ACC112 (cell line): ENCODE data around the gene ADARB1.

ENCODE experiments used
- H2AFZ ChIP-seq: fragments of 200-600 bp; sonication (generic); one replicate; pipeline ENCODE4 v1.6.0; 2017; ENCODE audit warnings: antibody characterized with exemption, low read length; ENCODE audit not compliant: unreplicated experiment
- H3K27ac ChIP-seq: fragments of 200-600 bp; sonication (generic); 2 replicates; pipeline ENCODE4 v1.5.1; 2014; ENCODE audit warnings: low read depth, mild to moderate bottlenecking, antibody characterized with exemption, low read length, moderate library complexity
- H3K27me3 ChIP-seq: fragments of 200-600 bp; sonication (generic); 2 replicates; pipeline ENCODE4 v1.6.1; 2014; ENCODE audit warnings: mild to moderate bottlenecking, antibody characterized with exemption, low read length, moderate library complexity, mixed read lengths; ENCODE audit not compliant: insufficient read depth
- H3K36me3 ChIP-seq: fragments of 200-600 bp; sonication (generic); 2 replicates; pipeline ENCODE4 v1.6.1; 2016; ENCODE audit warnings: mild to moderate bottlenecking, antibody characterized with exemption, low read length, moderate library complexity, mixed read lengths; ENCODE audit not compliant: insufficient read depth
- H3K4me1 ChIP-seq: fragments of 200-600 bp; sonication (generic); one replicate; pipeline ENCODE4 v1.6.1; 2016; ENCODE audit warnings: low read length, mixed read lengths; ENCODE audit not compliant: insufficient read depth, unreplicated experiment, control insufficient read depth
- H3K4me3 ChIP-seq: fragments of 200-600 bp; sonication (generic); 2 replicates; pipeline ENCODE4 v1.5.1; 2014; ENCODE audit warnings: mild to moderate bottlenecking, low read depth, low read length
- H3K79me2 ChIP-seq: fragments of 200-600 bp; sonication (generic); one replicate; pipeline ENCODE4 v1.6.0; 2016; ENCODE audit warnings: low read length; ENCODE audit not compliant: control insufficient read depth, unreplicated experiment, insufficient read depth

The ADARB1 gene

DNA sequence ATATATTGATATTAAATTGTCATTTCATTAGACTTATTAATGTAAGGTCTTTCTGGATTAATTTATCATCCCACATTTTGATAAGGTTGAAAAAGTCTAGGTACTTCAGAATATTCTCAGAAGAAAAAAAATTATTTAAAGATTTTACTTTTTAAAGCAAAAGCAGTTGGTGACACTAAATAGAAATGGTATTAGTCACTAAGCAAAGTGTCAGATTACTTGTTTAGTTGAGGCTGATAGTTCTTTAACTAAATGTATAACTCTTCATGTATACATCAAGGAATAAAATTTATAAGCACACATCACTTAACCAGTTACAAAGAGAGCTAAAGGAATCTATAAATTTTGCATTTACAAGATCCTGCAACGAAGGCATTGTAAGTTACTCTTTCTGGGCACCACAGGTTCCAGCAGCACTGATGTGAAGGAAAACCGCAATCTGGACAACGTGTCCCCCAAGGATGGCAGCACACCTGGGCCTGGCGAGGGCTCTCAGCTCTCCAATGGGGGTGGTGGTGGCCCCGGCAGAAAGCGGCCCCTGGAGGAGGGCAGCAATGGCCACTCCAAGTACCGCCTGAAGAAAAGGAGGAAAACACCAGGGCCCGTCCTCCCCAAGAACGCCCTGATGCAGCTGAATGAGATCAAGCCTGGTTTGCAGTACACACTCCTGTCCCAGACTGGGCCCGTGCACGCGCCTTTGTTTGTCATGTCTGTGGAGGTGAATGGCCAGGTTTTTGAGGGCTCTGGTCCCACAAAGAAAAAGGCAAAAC is 101.1 kb downstream of the ADARB1 start:
- H3K79me2 ChIP-seq = no peaks in the 10 kb centered on the region
- H3K36me3 ChIP-seq = no peaks in the 10 kb centered on the region
- no peak overlapping the region for H2AFZ ChIP-seq
- H3K27me3 ChIP-seq = no peaks in the 10 kb centered on the region
- no peak overlapping the region for H3K4me3 ChIP-seq
- no peaks in the 10 kb centered on the region for H3K4me1 ChIP-seq
- no peak overlapping the region for H3K27ac ChIP-seq

DNA sequence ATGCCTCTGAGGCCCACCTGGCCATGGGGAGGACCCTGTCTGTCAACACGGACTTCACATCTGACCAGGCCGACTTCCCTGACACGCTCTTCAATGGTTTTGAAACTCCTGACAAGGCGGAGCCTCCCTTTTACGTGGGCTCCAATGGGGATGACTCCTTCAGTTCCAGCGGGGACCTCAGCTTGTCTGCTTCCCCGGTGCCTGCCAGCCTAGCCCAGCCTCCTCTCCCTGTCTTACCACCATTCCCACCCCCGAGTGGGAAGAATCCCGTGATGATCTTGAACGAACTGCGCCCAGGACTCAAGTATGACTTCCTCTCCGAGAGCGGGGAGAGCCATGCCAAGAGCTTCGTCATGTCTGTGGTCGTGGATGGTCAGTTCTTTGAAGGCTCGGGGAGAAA is 101.8 kb downstream of the ADARB1 start:
- Histone ChIP-seq H3K4me1 (no peaks in the 10 kb centered on the region), H2AFZ (no peak overlapping the region), H3K79me2 (no peaks in the 10 kb centered on the region), H3K36me3 (no peaks in the 10 kb centered on the region), H3K4me3 (no peak overlapping the region), H3K27ac (no peak overlapping the region), H3K27me3 (no peaks in the 10 kb centered on the region)

DNA sequence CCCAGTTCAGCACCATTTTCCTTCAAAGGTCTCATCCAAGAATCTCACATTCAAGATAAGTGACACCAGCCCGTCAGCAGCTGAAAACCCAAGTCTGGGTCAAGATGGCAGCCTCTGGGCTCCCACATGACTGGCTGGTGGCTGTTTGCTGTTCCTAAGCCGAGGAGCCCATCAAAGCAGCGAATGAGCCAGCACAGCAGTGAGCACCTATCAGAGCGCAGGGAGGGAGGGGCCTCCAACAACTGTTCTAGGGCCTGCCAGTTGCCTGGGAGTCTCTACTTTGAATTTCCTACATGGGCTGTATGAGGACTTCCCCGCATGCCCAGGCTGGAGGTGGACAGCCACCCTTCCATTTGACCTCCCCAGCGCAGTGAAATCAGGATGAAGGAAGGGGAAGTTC is 102.7 kb downstream of the ADARB1 start:
- Histone ChIP-seq H3K27ac (no peak overlapping the region), H3K4me1 (no peaks in the 10 kb centered on the region), H3K27me3 (no peaks in the 10 kb centered on the region), H2AFZ (no peak overlapping the region), H3K79me2 (no peaks in the 10 kb centered on the region), H3K4me3 (no peak overlapping the region), H3K36me3 (no peaks in the 10 kb centered on the region)

DNA sequence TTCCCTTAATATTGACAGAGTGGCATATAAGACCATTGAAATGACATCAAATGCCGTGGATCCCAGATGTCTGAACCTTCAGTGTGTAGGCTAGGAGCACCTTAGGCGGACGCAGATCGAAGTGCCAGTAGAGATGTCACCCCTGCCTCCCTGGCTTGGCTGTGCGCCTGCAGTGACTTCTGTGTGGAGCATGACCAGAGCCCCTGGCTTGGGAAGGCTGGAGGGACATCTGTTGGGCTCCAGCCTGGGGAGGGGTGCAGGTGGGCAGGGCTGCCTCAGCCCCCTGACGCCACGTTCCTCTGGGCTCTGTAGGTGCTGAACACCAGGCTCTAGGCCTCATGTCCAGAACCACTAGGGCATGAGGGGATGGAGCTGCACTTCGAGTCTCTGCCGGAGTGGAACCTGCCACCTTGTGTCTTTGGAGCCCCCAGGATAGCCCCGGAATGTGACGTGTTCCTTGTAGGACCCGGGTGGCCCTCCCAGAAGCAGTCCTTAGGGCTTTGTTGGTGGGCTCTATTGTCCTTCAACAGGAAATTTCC is 103.8 kb downstream of the ADARB1 start:
- Histone ChIP-seq H3K79me2 (no peaks in the 10 kb centered on the region), H3K4me1 (no peaks in the 10 kb centered on the region), H3K27ac (no peak overlapping the region), H3K36me3 (no peaks in the 10 kb centered on the region), H2AFZ (no peak overlapping the region), H3K4me3 (no peak overlapping the region), H3K27me3 (no peaks in the 10 kb centered on the region)

DNA sequence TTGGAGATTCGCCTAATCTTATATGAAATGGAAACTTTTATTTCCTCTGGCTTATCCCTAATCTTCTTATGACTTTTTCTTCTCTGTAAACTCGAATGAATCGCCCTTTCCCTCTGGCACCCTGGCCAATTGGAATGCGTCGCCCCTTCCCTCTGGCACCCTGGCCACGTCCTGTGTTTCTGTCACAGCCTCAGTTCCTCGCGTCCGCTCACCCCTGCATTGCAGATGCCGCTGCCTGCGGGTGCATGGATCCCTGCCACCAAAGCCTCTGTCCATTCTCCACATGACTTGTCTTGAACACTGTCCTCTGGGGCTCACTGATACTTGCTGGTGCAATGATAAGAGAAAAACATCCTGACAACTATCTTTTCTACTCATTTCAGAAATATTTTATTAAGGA is 104.6 kb downstream of the ADARB1 start:
- Histone ChIP-seq H2AFZ (no peak overlapping the region), H3K27me3 (no peaks in the 10 kb centered on the region), H3K4me1 (no peaks in the 10 kb centered on the region), H3K4me3 (no peak overlapping the region), H3K36me3 (no peaks in the 10 kb centered on the region), H3K79me2 (no peaks in the 10 kb centered on the region), H3K27ac (no peak overlapping the region)

DNA sequence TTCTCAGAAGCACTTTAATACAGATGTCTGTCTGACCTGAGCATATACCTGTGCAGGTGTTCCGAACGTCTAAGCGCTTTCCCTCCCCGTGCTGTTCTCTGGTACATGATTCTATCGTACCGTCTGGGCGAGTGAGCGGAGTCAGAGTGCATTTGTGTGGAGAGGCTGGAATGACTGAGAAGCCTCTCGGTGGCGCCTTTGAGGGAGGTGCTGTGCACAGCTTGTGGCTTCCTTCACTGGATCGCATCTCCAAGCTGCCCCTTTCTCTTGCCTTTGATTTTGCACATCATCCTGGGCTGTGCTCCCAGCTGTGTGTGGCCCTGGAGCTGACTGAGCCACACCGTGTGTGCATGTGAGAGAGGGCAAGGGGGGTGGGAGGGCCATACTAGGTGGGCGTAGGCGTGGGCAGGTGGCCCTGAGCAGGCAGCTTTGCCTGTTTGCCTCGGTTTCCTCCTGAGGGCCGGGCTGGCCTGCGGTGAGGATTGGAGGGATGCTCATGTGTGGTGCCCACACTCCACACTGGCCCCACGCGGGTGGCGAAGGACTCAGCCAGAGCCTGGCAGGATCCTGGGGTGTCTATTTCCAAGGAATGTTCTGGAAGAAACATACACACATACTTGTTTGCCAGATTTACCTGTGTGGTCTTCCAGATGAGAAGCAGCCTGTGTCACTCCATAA is 105.3 kb downstream of the ADARB1 start:
- H2AFZ ChIP-seq = no peak overlapping the region

DNA sequence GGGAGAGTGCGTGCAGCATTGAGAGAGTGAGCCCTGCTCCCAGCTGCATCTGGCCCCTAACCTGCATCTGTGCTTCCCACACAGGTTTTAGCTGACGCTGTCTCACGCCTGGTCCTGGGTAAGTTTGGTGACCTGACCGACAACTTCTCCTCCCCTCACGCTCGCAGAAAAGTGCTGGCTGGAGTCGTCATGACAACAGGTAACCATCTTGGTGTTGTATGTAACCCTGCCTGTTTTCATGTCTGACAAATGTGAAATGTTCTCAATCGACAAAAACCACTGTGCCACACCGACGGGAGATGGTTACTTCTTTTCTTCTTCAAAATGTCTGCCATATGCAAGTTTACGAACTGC is 105.8 kb downstream of the ADARB1 start:
- Histone ChIP-seq H3K27me3 (no peaks in the 10 kb centered on the region), H3K4me1 (no peaks in the 10 kb centered on the region), H3K4me3 (no peak overlapping the region), H3K27ac (no peak overlapping the region), H3K36me3 (peaks cover under 1% of the 10 kb centered on the region; the same call in 1 of the 2 replicates), H2AFZ (no peak overlapping the region), H3K79me2 (no peaks in the 10 kb centered on the region)

More for the DNA sequence above, 105.3 kb downstream of the ADARB1 start:
- H3K4me3 ChIP-seq = no peak overlapping the region
- H3K27me3 ChIP-seq = no peaks in the 10 kb centered on the region
- no peaks in the 10 kb centered on the region; the same call in 1 of the 2 replicates for H3K36me3 ChIP-seq
- no peak overlapping the region for H3K27ac ChIP-seq
- no peaks in the 10 kb centered on the region for H3K79me2 ChIP-seq
- H3K4me1 ChIP-seq = no peaks in the 10 kb centered on the region

DNA sequence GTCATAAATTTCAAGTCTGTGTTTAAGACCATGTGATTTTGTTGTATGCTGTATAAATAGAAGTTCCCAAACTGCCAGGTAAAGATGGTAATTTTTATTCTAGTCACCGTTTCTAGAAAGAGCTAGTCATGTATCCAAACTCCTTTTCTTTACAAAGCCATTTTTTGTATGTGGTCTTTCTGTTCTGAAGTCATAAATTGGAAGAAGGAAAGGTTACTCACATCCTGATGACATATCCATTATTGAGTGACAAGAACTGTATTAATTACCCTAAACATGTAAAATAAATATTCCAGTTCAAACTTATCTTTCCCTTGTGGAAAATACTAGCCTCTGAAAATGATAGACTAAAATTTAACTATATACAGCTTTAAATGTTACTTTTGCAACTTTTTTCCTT is 108.6 kb downstream of the ADARB1 start:
- H3K79me2 ChIP-seq = no peaks in the 10 kb centered on the region
- H3K36me3 ChIP-seq = peaks cover 23% of the 10 kb centered on the region
- no peak overlapping the region for H2AFZ ChIP-seq
- no peak overlapping the region for H3K4me3 ChIP-seq
- H3K27me3 ChIP-seq = no peaks in the 10 kb centered on the region
- no peak overlapping the region for H3K27ac ChIP-seq
- no peaks in the 10 kb centered on the region for H3K4me1 ChIP-seq

DNA sequence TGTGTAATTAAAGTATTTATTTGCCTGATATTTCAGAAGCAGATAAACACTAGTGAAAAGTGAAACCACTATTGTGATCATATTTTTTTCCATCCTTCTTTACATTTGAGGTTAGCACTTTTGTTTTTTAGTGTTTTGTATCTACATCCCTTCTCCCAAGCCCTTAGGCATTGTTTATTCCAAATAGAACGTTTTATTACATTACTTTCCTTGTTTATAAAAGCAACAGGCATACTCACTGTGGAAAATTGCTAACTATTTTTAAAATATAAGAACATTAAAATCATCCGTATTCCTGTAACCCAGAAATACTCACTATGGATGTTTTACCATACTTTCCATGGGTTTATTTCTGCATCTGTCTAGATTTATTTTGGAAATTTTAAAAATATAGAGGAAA is 109.5 kb downstream of the ADARB1 start:
- no peak overlapping the region for H3K4me3 ChIP-seq
- no peak overlapping the region for H3K27ac ChIP-seq
- no peaks in the 10 kb centered on the region for H3K4me1 ChIP-seq
- H3K79me2 ChIP-seq = no peaks in the 10 kb centered on the region
- H3K27me3 ChIP-seq = no peaks in the 10 kb centered on the region
- peaks cover 26% of the 10 kb centered on the region for H3K36me3 ChIP-seq
- no peak overlapping the region for H2AFZ ChIP-seq

DNA sequence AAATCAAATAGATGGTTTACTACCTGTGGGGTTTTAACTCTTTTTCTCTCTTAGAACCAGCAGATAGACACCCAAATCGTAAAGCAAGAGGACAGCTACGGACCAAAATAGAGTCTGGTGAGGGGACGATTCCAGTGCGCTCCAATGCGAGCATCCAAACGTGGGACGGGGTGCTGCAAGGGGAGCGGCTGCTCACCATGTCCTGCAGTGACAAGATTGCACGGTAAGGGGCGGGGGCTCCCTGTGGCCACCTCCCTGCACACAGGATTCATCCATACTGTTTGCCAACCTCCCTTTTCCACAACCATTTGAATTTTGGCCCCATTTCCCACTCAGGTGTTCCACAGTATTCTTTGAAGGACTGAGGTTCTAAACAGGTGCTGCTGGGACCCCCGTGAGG is 110.5 kb downstream of the ADARB1 start:
- H3K4me3 ChIP-seq = no peak overlapping the region
- H2AFZ ChIP-seq = no peak overlapping the region
- H3K79me2 ChIP-seq = no peaks in the 10 kb centered on the region
- no peaks in the 10 kb centered on the region for H3K4me1 ChIP-seq
- no peaks in the 10 kb centered on the region for H3K27me3 ChIP-seq
- H3K27ac ChIP-seq = no peak overlapping the region
- peaks cover 35% of the 10 kb centered on the region for H3K36me3 ChIP-seq

DNA sequence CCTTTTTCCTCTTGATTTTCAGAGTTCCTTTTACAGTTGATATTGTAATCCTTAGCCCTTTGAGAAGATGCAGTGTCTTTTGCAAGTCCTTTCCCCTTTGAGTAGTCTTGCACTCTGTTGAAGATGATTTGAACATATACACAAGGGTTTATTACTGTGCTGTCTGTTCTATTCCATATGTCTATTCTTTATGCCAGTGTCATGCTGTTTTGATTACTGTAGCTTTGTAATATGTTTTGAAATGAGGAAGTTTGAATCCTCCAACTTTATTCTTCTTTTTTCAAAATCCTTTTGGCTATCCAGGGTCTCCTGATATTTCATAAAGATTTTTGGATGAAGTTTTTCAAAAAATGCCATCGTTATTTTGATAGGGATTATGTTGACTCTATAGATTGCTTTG is 112.3 kb downstream of the ADARB1 start:
- Histone ChIP-seq H3K79me2 (no peaks in the 10 kb centered on the region), H3K4me1 (no peaks in the 10 kb centered on the region), H2AFZ (no peak overlapping the region), H3K4me3 (no peak overlapping the region), H3K36me3 (peaks cover 35% of the 10 kb centered on the region), H3K27ac (no peak overlapping the region), H3K27me3 (no peaks in the 10 kb centered on the region)
